Fibroblast of lung (primary cell): ENCODE measurements around the gene MT1H. TPM values are rescaled to one million over a fixed set of nuclear protein-coding genes. Genes with fewer than 3 reads are reported as not detected.
A peak's percentile ranks its signal among the peaks of the same experiment; 100 is the strongest.

ENCODE experiments used
- DNase-seq, 2 donors: peaks; one replicate each; pipeline versions ENCODE4 v3.0.0 to v3.0.0-alpha.2; 2010; ENCODE audit warnings: low read depth in 2 of 2
- H2AFZ ChIP-seq: 2 replicates; pipeline ENCODE4 v1.5.1; 2012; ENCODE audit warnings: low read length, control low read depth, inconsistent platforms
- H3K27ac ChIP-seq: 2 replicates; pipeline ENCODE4 v1.5.1; 2011; ENCODE audit warnings: low read length, control low read depth; ENCODE audit not compliant: insufficient read depth
- H3K27me3 ChIP-seq: 2 replicates; pipeline ENCODE4 v1.5.1; 2011; ENCODE audit warnings: mild to moderate bottlenecking, low read length; ENCODE audit not compliant: control insufficient read depth, insufficient read depth
- H3K36me3 ChIP-seq: 2 replicates; pipeline ENCODE4 v1.5.1; 2011; ENCODE audit warnings: low read length; ENCODE audit not compliant: control insufficient read depth, insufficient read depth
- H3K4me1 ChIP-seq: 2 replicates; pipeline ENCODE4 v1.5.1; 2011; ENCODE audit warnings: low read length; ENCODE audit not compliant: control insufficient read depth, insufficient read depth; ENCODE audit errors: extremely low read depth
- H3K4me2 ChIP-seq: 2 replicates; pipeline ENCODE4 v1.5.1; 2011; ENCODE audit warnings: low read length, control low read depth; ENCODE audit not compliant: insufficient read depth; ENCODE audit errors: extremely low read depth
- H3K4me3 ChIP-seq, 4 experiments: fragments of 200-600 bp in 1 of 4; sonication (generic) in 1 of 4; replicated peaks in 1 of 4; 2 replicates each; pipeline ENCODE4 v1.5.1; 2011 to 2016; ENCODE audit warnings: low read length in 4 of 4, low read depth in 3 of 4, mild to moderate bottlenecking in 3 of 4, control low read depth in 2 of 4, inconsistent platforms in 1 of 4, mixed read lengths in 1 of 4; ENCODE audit not compliant: insufficient read depth in 1 of 4; ENCODE audit errors: control extremely low read depth in 1 of 4
- H3K79me2 ChIP-seq: 2 replicates; pipeline ENCODE4 v1.5.1; 2012; ENCODE audit warnings: mild to moderate bottlenecking, low read length, inconsistent platforms; ENCODE audit not compliant: control insufficient read depth, insufficient read depth
- H3K9ac ChIP-seq: 2 replicates; pipeline ENCODE4 v1.5.1; 2011; ENCODE audit warnings: mild to moderate bottlenecking, low read length, control low read depth; ENCODE audit not compliant: insufficient read depth
- H3K9me3 ChIP-seq: 2 replicates; pipeline ENCODE4 v1.5.1; 2012; ENCODE audit warnings: low read depth, low read length; ENCODE audit not compliant: control insufficient read depth, insufficient read depth
- H4K20me1 ChIP-seq: 2 replicates; pipeline ENCODE4 v1.5.1; 2011; ENCODE audit warnings: low read length; ENCODE audit not compliant: control insufficient read depth, insufficient read depth; ENCODE audit errors: extremely low read depth
- CTCF ChIP-seq, 2 donors: IDR thresholded peaks in 1 of 2; conservative IDR thresholded peaks in 1 of 2; 1 replicate in 1 of 2; 2 replicates in 1 of 2; pipeline ENCODE4 v1.5.1; 2011 to 2012; ENCODE audit warnings: low read length in 2 of 2, control low read depth in 1 of 2, inconsistent platforms in 1 of 2, low read depth in 1 of 2, mild to moderate bottlenecking in 1 of 2
- EZH2 ChIP-seq: IDR thresholded peaks from 2 replicates; pipeline ENCODE4 v1.5.1; 2012; ENCODE audit warnings: low read length, control low read depth, mild to moderate bottlenecking; ENCODE audit errors: missing control alignments
- polyA plus RNA-seq, 2 donors: library from polyadenylated mRNA; depleted of rRNA in 1 of 2; stranded (reverse) in 1 of 2; unstranded in 1 of 2; fragments of >200 nt; gene quantifications; 2 replicates each; pipeline ENCODE4 v1.2.1, GENCODE V29; 2011 to 2012; ENCODE audit warnings: missing spikeins in 1 of 2
- total RNA-seq: library from RNA; depleted of rRNA; stranded (reverse); fragments of >200 nt; gene quantifications from 2 replicates; pipeline ENCODE4 v1.2.1, GENCODE V29; 2014

MT1H gene
- total and polyA plus RNA-seq, 2 donors (not counting 1 experiment from before 2014, with no cell fraction given), result not detected

- peaks cover 5% of the 10 kb centered on the region for H3K27me3 ChIP-seq
These were observed 34.7 kb upstream of the MT1H start for GRCh38 chr16:56634715-56635440.

GRCh38 chr16:56635441-56635967, 34.1 kb upstream of the MT1H start:
- H3K4me3 ChIP-seq, result no peak overlapping the region
- no peak overlapping the region for H3K27ac ChIP-seq
- no peak overlapping the region for H3K4me2 ChIP-seq
- no peak overlapping the region for H2AFZ ChIP-seq
- no peak for TF ChIP-seq EZH2
- TF ChIP-seq CTCF (conservative IDR thresholded peaks at IDR 0.05 in 1 of 2, IDR thresholded peaks at IDR 0.05 in 1 of 2; ENCODE audit: low read depth in 1 of 2, low read length in 2 of 2), result no peak
- no peak overlapping the region for H3K9ac ChIP-seq
- H3K9me3 ChIP-seq, result no peaks in the 10 kb centered on the region
- peaks cover 2% of the 10 kb centered on the region for H3K4me1 ChIP-seq
- peaks cover 5% of the 10 kb centered on the region for H3K27me3 ChIP-seq
- H3K79me2 ChIP-seq, result no peaks in the 10 kb centered on the region
- H3K36me3 ChIP-seq, result no peaks in the 10 kb centered on the region
- DNase-seq, result no peak
- no peaks in the 10 kb centered on the region for H4K20me1 ChIP-seq

More at GRCh38 chr16:56634715-56635440, 34.7 kb upstream of the MT1H start:
- H3K4me2 ChIP-seq, result peak overlapping the region; percentile 35
- no peaks in the 10 kb centered on the region for H3K36me3 ChIP-seq
- no peak overlapping the region for H2AFZ ChIP-seq
- no peaks in the 10 kb centered on the region for H3K79me2 ChIP-seq
- no peaks in the 10 kb centered on the region for H3K9me3 ChIP-seq
- H3K27ac ChIP-seq, result no peak overlapping the region
- H3K9ac ChIP-seq, result no peak overlapping the region
- DNase-seq, result no peak
- H4K20me1 ChIP-seq, result no peaks in the 10 kb centered on the region
- H3K4me1 ChIP-seq, result peaks cover 2% of the 10 kb centered on the region
- TF ChIP-seq EZH2 (no peak), CTCF (conservative IDR thresholded peaks at IDR 0.05 in 1 of 2, IDR thresholded peaks at IDR 0.05 in 1 of 2; ENCODE audit: low read depth in 1 of 2, low read length in 2 of 2) (no peak)
- peak overlapping the region in 1 of 4 experiments; percentile 16 for H3K4me3 ChIP-seq

- H3K27ac ChIP-seq, result no peak overlapping the region
- no peak overlapping the region for H2AFZ ChIP-seq
- no peak for DNase-seq
- no peaks in the 10 kb centered on the region for H3K9me3 ChIP-seq
- TF ChIP-seq EZH2 (no peak), CTCF (conservative IDR thresholded peaks at IDR 0.05 in 1 of 2, IDR thresholded peaks at IDR 0.05 in 1 of 2; ENCODE audit: low read depth in 1 of 2, low read length in 2 of 2) (no peak)
- no peak overlapping the region for H3K4me3 ChIP-seq
- no peak overlapping the region for H3K9ac ChIP-seq
- no peak overlapping the region for H3K4me2 ChIP-seq
- peaks cover 5% of the 10 kb centered on the region for H3K27me3 ChIP-seq
- H3K36me3 ChIP-seq, result no peaks in the 10 kb centered on the region
- no peaks in the 10 kb centered on the region for H4K20me1 ChIP-seq
- H3K79me2 ChIP-seq, result no peaks in the 10 kb centered on the region
- peaks cover 2% of the 10 kb centered on the region for H3K4me1 ChIP-seq
These were observed 32.8 kb upstream of the MT1H start for GRCh38 chr16:56636616-56637413.
